Transverse colon (tissue), 4 donors: ENCODE results near the gene TNNI2. TPM values are rescaled to one million over a fixed set of nuclear protein-coding genes. Genes with fewer than 3 reads are reported as not detected.

Experiments
- DNase-seq: peaks from one replicate; pipeline ENCODE4 v3.0.0-alpha.2; 2019
- H3K27ac ChIP-seq, 4 donors: fragments of 200-600 bp; sonication (generic); 2 replicates each; pipeline ENCODE4 v1.5.1; 2016 to 2018; ENCODE audit warnings: inconsistent platforms in 4 of 4
- H3K27me3 ChIP-seq: fragments of 200-600 bp; sonication (generic); 2 replicates; pipeline ENCODE4 v1.5.1; 2017; ENCODE audit warnings: inconsistent platforms
- H3K36me3 ChIP-seq, 4 donors: fragments of 200-600 bp; sonication (generic); 2 replicates each; pipeline ENCODE4 v1.5.1; 2017 to 2019; ENCODE audit warnings: inconsistent platforms in 4 of 4
- H3K4me1 ChIP-seq, 4 donors: fragments of 200-600 bp; sonication (generic); 2 replicates each; pipeline ENCODE4 v1.5.1; 2017 to 2020; ENCODE audit warnings: inconsistent platforms in 4 of 4
- H3K4me3 ChIP-seq, 4 donors: fragments of 200-600 bp; sonication (generic); 1 replicate in 1 of 4; 2 replicates in 3 of 4; pipeline versions ENCODE4 v1.5.1 to v1.6.1; 2017 to 2019; ENCODE audit warnings: inconsistent platforms in 4 of 4
- H3K9me3 ChIP-seq, 2 donors: fragments of 200-600 bp; sonication (generic); 2 replicates each; pipeline ENCODE4 v1.5.1; 2017 to 2019; ENCODE audit warnings: inconsistent platforms in 2 of 2
- EP300 ChIP-seq: sonication (generic); formaldehyde crosslinking; IDR thresholded peaks from one replicate; pipeline ENCODE4 v1.6.1; 2017; ENCODE audit warnings: antibody characterized with exemption, low read depth
- POLR2A ChIP-seq: fragments of 450-650 bp; IDR thresholded peaks from one replicate; pipeline ENCODE4 v1.6.1; 2016; ENCODE audit warnings: antibody characterized with exemption, mild to moderate bottlenecking, moderate library complexity
- POLR2AphosphoS5 ChIP-seq, 3 donors: sonication (generic); formaldehyde crosslinking; IDR thresholded peaks; one replicate each; pipeline ENCODE4 v1.6.1; 2016; ENCODE audit warnings: antibody characterized with exemption in 3 of 3
- WGBS, 2 donors: methylation state at CpG; one replicate each; pipeline ENCODE4 v1.1.5; 2018; ENCODE audit warnings: low coverage in 1 of 2; 5-methylcytosine and 5-hydroxymethylcytosine counted together
- in situ Hi-C, 4 donors: fragments of 200-750 bp; cut with MboI; loops; one replicate each; pipeline versions ENCODE4 v1.15.0 to v1.15.1; 2017; ENCODE audit warnings: low sequenced_read_pairs in 3 of 4, low pct_ligation_motif_present in 1 of 4, low pct_unique_long_range_greater_than_20kb in 1 of 4
- intact Hi-C: fragments of 100-400 bp; cut with DNase I; formaldehyde crosslinking; loops from one replicate; pipeline ENCODE4 v1.15.1; 2023; ENCODE audit warnings: low total_unique reads
- total RNA-seq, 4 donors: library from RNA; depleted of rRNA; stranded (reverse); fragments of >200 nt; gene quantifications; one replicate each; pipeline ENCODE4 v1.1.0, GENCODE V29; 2016
- TF ChIP-seq, protein P1 (sequence below), 5 experiments: fragments of 200-600 bp in 3 of 5; fragments of 450-650 bp in 2 of 5; sonication (generic) in 3 of 5; IDR thresholded peaks; 1 replicate in 2 of 5; 2 replicates in 3 of 5; pipeline ENCODE4 v1.5.1; 2016 to 2017; ENCODE audit warnings: antibody characterized with exemption in 5 of 5, inconsistent platforms in 3 of 5, mild to moderate bottlenecking in 2 of 5, moderate library complexity in 1 of 5

TNNI2 gene
- total RNA-seq, 4 donors from 2014 or later = 3.5 to 35.9 TPM; not detected in 2

DNA sequence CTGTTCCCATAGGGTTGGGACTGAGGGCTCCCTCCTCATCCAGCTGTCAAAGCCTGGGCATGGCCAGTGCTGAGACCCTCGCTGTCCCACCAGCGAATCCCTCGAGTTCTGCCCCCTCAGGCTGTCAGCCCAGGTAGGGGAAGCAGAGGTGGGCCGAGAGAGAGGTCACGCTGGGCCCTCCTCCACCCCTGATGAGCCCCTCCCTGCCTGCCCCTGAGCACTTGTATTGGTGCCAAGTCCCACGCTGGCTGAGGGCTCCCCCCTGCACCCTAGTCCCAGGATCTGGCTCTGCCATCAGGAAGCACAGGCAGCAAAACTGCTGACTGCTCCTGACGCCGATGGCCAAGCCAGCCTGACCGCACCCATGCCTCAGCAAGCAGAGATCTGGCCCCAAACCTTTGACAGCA is 49.6 kb downstream of the TNNI2 start:
- in situ Hi-C loops = no loop called here

DNA sequence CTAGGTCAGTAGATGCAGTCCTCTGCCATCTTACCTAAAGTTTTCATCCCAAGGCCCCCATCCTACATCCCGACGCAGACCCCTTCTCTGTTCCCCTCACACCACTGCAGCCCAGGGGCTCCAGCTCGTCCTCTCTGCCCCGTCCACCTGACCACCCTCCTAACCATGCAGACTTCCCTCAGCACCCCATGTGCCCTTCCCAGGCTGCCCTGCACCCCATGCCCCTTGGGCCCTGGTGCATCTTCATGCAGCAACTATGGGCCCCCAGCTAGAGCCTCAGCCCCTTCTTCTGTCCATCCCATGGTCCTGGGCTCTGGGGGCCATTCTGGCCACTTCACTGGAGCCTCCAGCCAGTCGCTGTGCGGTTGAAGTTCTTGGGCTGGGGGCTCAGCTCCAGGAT is 50.0 kb downstream of the TNNI2 start:
- DNase-seq = no peak
- intact Hi-C loops (no loop called here), in situ Hi-C loops (no loop called here)
- Histone ChIP-seq H3K27ac (no peak overlapping the region), H3K27me3 (no peaks in the 10 kb centered on the region), H3K9me3 (no peaks in the 10 kb centered on the region), H3K36me3 (no peaks in the 10 kb centered on the region), H3K4me3 (no peak overlapping the region), H3K4me1 (peaks cover 0 to 5% (median 0%) of the 10 kb centered on the region in 4 donors)
- no peak for TF ChIP-seq POLR2AphosphoS5 (IDR thresholded peaks at IDR 0.05)
- TF ChIP-seq, protein P1, sequence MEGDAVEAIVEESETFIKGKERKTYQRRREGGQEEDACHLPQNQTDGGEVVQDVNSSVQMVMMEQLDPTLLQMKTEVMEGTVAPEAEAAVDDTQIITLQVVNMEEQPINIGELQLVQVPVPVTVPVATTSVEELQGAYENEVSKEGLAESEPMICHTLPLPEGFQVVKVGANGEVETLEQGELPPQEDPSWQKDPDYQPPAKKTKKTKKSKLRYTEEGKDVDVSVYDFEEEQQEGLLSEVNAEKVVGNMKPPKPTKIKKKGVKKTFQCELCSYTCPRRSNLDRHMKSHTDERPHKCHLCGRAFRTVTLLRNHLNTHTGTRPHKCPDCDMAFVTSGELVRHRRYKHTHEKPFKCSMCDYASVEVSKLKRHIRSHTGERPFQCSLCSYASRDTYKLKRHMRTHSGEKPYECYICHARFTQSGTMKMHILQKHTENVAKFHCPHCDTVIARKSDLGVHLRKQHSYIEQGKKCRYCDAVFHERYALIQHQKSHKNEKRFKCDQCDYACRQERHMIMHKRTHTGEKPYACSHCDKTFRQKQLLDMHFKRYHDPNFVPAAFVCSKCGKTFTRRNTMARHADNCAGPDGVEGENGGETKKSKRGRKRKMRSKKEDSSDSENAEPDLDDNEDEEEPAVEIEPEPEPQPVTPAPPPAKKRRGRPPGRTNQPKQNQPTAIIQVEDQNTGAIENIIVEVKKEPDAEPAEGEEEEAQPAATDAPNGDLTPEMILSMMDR (IDR thresholded peaks at IDR 0.05) = no peak
- TF ChIP-seq EP300 = no peak
- TF ChIP-seq POLR2A = no peak
- WGBS, 2 donors = 75 to 84% methylated on average over 2 to 4 of the region's 6 CpGs

More for the DNA sequence above, 49.6 kb downstream of the TNNI2 start:
- no peak for DNase-seq
- WGBS, 2 donors = 61% methylated on average over 8 of the region's 9 CpGs; no CpG with 5 or more reads in 1 of the 2 donors
- Histone ChIP-seq H3K9me3 (no peaks in the 10 kb centered on the region), H3K27me3 (no peaks in the 10 kb centered on the region), H3K4me3 (no peak overlapping the region), H3K27ac (no peak overlapping the region), H3K4me1 (peaks cover 0 to 5% (median 0%) of the 10 kb centered on the region in 4 donors), H3K36me3 (no peaks in the 10 kb centered on the region)
- TF ChIP-seq POLR2AphosphoS5 (IDR thresholded peaks at IDR 0.05) (no peak), EP300 (no peak), POLR2A (no peak)
- TF ChIP-seq, protein P1 (IDR thresholded peaks at IDR 0.05) = no peak
- intact Hi-C loops = no loop called here

DNA sequence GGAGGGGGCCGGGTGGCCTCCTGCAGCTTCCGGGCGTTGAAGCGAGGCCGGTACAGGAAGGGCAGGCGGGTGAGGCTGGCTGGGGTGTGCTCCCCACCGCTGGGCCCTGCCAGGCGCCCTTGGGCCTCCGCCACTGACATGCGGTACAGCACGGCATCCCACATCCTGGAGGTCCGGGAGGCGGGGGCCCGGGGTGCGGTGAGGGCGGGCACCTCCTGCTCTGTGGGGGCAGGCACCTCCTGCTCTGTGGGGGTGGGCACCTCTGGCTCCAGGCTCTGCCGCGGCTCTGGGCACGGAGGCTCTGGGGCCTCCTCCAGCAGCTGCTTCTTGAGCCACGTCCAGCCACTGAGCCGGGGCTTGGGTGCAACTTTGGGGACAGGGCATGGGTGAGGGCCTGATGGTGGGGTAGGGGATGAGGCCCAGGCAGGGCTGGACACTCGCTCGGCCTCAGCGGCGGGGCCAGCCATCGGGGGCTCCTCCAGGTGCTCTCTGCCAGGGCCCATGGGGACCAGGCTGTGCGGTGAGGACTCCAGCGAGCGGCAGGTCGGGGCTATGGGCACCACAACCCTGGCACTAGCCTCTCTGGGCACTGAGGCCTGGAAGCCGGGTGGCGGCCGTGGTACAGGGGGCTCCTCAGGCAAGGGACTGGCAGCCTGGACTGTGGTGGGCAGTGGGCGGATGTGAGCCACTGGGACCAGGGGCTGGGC is 50.6 kb downstream of the TNNI2 start:
- H3K36me3 ChIP-seq = no peaks in the 10 kb centered on the region
- TF ChIP-seq, protein P1 (IDR thresholded peaks at IDR 0.05) = no peak
- TF ChIP-seq POLR2AphosphoS5 (IDR thresholded peaks at IDR 0.05) (no peak), POLR2A (no peak), EP300 (no peak)
- intact Hi-C loops (no loop called here), in situ Hi-C loops (no loop called here)
- H3K27ac ChIP-seq = no peak overlapping the region
- H3K9me3 ChIP-seq = no peaks in the 10 kb centered on the region
- H3K4me1 ChIP-seq = peaks cover 0 to 5% (median 0%) of the 10 kb centered on the region in 4 donors
- WGBS, 2 donors = 85% methylated on average over 13 of the region's 34 CpGs; no CpG with 5 or more reads in 1 of the 2 donors
- H3K27me3 ChIP-seq = no peaks in the 10 kb centered on the region
- no peak overlapping the region for H3K4me3 ChIP-seq
- peak; percentile 39 for DNase-seq

GRCh38 chr11:1889941-1890855 is 51.4 kb downstream of the TNNI2 start:
- no peak overlapping the region for H3K4me3 ChIP-seq
- no peak overlapping the region for H3K27ac ChIP-seq
- no peak for DNase-seq
- H3K27me3 ChIP-seq = no peaks in the 10 kb centered on the region
- peaks cover 0 to 5% (median 0%) of the 10 kb centered on the region in 4 donors for H3K4me1 ChIP-seq
- no peaks in the 10 kb centered on the region for H3K9me3 ChIP-seq
- WGBS, 2 donors = 60 to 81% methylated on average over 1 to 29 of the region's 33 CpGs
- intact Hi-C loops (loop anchor here (10.0 kb wide), 1 partner anchor 55 kb away; the partner anchor contains the start of gene MRPL23), in situ Hi-C loops (no loop called here)
- TF ChIP-seq POLR2A (no peak), EP300 (no peak), POLR2AphosphoS5 (IDR thresholded peaks at IDR 0.05) (no peak)
- TF ChIP-seq, protein P1 (IDR thresholded peaks at IDR 0.05) = no peak
- H3K36me3 ChIP-seq = no peaks in the 10 kb centered on the region
